Neural cell (in vitro differentiated cells): ENCODE results near the gene RSRC1. TPM values are rescaled to one million over a fixed set of nuclear protein-coding genes. Genes with fewer than 3 reads are reported as not detected.
A peak's percentile ranks its signal among the peaks of the same experiment; 100 is the strongest.

ENCODE experiments used
- H2AFZ ChIP-seq: fragments of 200-600, 300-800 bp; sonication (generic), shearing (Covaris generic); 2 replicates; pipeline ENCODE4 v1.6.0; 2014; ENCODE audit warnings: low read depth, mild to moderate bottlenecking, antibody characterized with exemption, low read length, moderate library complexity
- H3F3A ChIP-seq: fragments of 200-600 bp; shearing (Covaris generic); 2 replicates; pipeline ENCODE4 v1.6.1; 2016; ENCODE audit warnings: mild to moderate bottlenecking, moderate library complexity, mixed read lengths, antibody characterized with exemption, low read length; ENCODE audit not compliant: insufficient read depth, poor library complexity, severe bottlenecking
- H3K27ac ChIP-seq: fragments of 200-600, 300-800 bp; sonication (generic), shearing (Covaris generic); 2 replicates; pipeline ENCODE4 v1.5.1; 2014; ENCODE audit warnings: mild to moderate bottlenecking, low read length, moderate library complexity
- H3K27me3 ChIP-seq: fragments of 300-800, 200-600 bp; sonication (generic), shearing (Covaris generic); 2 replicates; pipeline ENCODE4 v1.6.0; 2014; ENCODE audit warnings: mild to moderate bottlenecking, low read depth, low read length, moderate library complexity; ENCODE audit not compliant: insufficient read depth
- H3K36me3 ChIP-seq: fragments of 300-800, 200-600 bp; sonication (generic), shearing (Covaris generic); 2 replicates; pipeline ENCODE4 v1.5.1; 2014; ENCODE audit warnings: mild to moderate bottlenecking, antibody characterized with exemption, low read length, moderate library complexity; ENCODE audit not compliant: insufficient read depth
- H3K4me2 ChIP-seq: fragments of 300-800, 200-600 bp; sonication (generic), shearing (Covaris generic); 2 replicates; pipeline ENCODE4 v1.6.0; 2014; ENCODE audit warnings: mild to moderate bottlenecking, low read length
- H3K4me3 ChIP-seq: fragments of 300-800, 200-600 bp; sonication (generic), shearing (Covaris generic); 2 replicates; pipeline ENCODE4 v1.5.1; 2014; ENCODE audit warnings: mild to moderate bottlenecking, low read length, moderate library complexity
- H3K79me2 ChIP-seq: fragments of 200-600 bp; shearing (Covaris generic); replicated peaks from 2 replicates; pipeline ENCODE4 v1.6.0; 2014; ENCODE audit warnings: mild to moderate bottlenecking, low read length, moderate library complexity; ENCODE audit not compliant: insufficient read depth
- H3K9ac ChIP-seq: fragments of 300-800, 200-600 bp; sonication (generic), shearing (Covaris generic); 2 replicates; pipeline ENCODE4 v1.6.1; 2016; ENCODE audit warnings: mild to moderate bottlenecking, low read length, mixed read lengths
- H3K9me2 ChIP-seq: fragments of 200-600 bp; shearing (Covaris generic); 2 replicates; pipeline ENCODE4 v1.6.1; 2016; ENCODE audit warnings: mild to moderate bottlenecking, low read length, mixed read lengths; ENCODE audit not compliant: insufficient read depth
- H3K9me3 ChIP-seq: fragments of 200-600, 300-800 bp; sonication (generic), shearing (Covaris generic); 2 replicates; pipeline ENCODE4 v1.6.1; 2016; ENCODE audit warnings: mild to moderate bottlenecking, mixed run types, low read length, moderate library complexity, mixed read lengths
- H4K20me1 ChIP-seq: fragments of 200-600 bp; shearing (Covaris generic); 2 replicates; pipeline ENCODE4 v1.6.1; 2016; ENCODE audit warnings: mild to moderate bottlenecking, mixed run types; ENCODE audit not compliant: insufficient read depth
- EP300 ChIP-seq: fragments of 450-650 bp; conservative IDR thresholded peaks from 2 replicates; pipeline ENCODE4 v1.6.1; 2014; ENCODE audit warnings: antibody characterized with exemption, mild to moderate bottlenecking, moderate library complexity; ENCODE audit not compliant: poor library complexity, severe bottlenecking
- EZH2 ChIP-seq: fragments of 200-600, 300-800 bp; shearing (Covaris generic), sonication (generic); IDR thresholded peaks from 2 replicates; pipeline ENCODE4 v1.6.1; 2014; ENCODE audit warnings: antibody characterized with exemption, low read length, borderline replicate concordance, mild to moderate bottlenecking; ENCODE audit not compliant: insufficient read depth, poor library complexity, severe bottlenecking
- MXI1 ChIP-seq: fragments of 450-650 bp; conservative IDR thresholded peaks from 2 replicates; pipeline ENCODE4 v1.6.1; 2014; ENCODE audit warnings: antibody characterized with exemption, mild to moderate bottlenecking; ENCODE audit not compliant: poor library complexity, severe bottlenecking
- POLR2AphosphoS5 ChIP-seq: IDR thresholded peaks from 2 replicates; pipeline ENCODE4 v1.6.1; 2012
- RAD21 ChIP-seq: fragments of 450-650 bp; conservative IDR thresholded peaks from 2 replicates; pipeline ENCODE4 v1.6.1; 2014; ENCODE audit warnings: antibody characterized with exemption, mild to moderate bottlenecking, moderate library complexity
- SMC3 ChIP-seq: fragments of 450-650 bp; conservative IDR thresholded peaks from 2 replicates; pipeline ENCODE4 v1.6.1; 2014; ENCODE audit warnings: antibody characterized with exemption, mild to moderate bottlenecking, moderate library complexity; ENCODE audit not compliant: poor library complexity
- TAF1 ChIP-seq: IDR thresholded peaks from 2 replicates; pipeline ENCODE4 v1.6.1; 2012; ENCODE audit warnings: low read depth
- polyA plus RNA-seq: library from polyadenylated mRNA; depleted of rRNA; stranded (reverse); fragments of >200 nt; gene quantifications from 2 replicates; pipeline ENCODE4 v1.2.3, GENCODE V29; 2014
- TF ChIP-seq, protein P1 (sequence below): fragments of 450-650 bp; IDR thresholded peaks from 2 replicates; pipeline ENCODE4 v1.5.1; 2014; ENCODE audit warnings: antibody characterized with exemption, mild to moderate bottlenecking, moderate library complexity; ENCODE audit not compliant: poor library complexity, severe bottlenecking
- TF ChIP-seq, protein P2 (sequence below): IDR thresholded peaks from 2 replicates; pipeline ENCODE4 v1.6.1; 2012; ENCODE audit warnings: borderline replicate concordance

RSRC1 gene
- polyA plus RNA-seq, 1 donor from 2014 or later = 28.1 TPM

DNA sequence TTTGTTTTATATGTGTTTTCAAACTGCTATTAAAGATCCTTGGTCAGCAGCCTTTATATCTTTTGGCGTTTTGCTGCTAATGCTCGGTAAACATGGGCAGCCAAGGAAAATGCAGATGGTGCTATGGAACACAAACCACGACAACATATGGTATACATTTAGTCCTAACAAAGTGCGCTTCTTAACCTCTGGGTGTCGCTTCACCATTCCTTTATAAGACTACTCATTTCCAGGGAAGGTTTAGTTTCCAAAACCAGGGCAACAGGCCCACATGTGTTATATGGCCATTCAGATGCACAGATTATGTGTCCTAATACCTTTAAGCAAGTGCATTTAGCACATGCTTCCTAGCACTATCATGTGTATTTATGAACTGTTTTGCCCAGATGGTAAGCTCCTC is 18.4 kb upstream of the RSRC1 start:
- H3K4me3 ChIP-seq = no peak overlapping the region
- H3F3A ChIP-seq = no peaks in the 10 kb centered on the region
- no peak overlapping the region for H3K4me2 ChIP-seq
- H3K9ac ChIP-seq = no peak overlapping the region
- no peaks in the 10 kb centered on the region for H3K9me3 ChIP-seq
- no peaks in the 10 kb centered on the region for H3K9me2 ChIP-seq
- H3K27me3 ChIP-seq = peaks cover 73% of the 10 kb centered on the region
- TF ChIP-seq, protein P1, sequence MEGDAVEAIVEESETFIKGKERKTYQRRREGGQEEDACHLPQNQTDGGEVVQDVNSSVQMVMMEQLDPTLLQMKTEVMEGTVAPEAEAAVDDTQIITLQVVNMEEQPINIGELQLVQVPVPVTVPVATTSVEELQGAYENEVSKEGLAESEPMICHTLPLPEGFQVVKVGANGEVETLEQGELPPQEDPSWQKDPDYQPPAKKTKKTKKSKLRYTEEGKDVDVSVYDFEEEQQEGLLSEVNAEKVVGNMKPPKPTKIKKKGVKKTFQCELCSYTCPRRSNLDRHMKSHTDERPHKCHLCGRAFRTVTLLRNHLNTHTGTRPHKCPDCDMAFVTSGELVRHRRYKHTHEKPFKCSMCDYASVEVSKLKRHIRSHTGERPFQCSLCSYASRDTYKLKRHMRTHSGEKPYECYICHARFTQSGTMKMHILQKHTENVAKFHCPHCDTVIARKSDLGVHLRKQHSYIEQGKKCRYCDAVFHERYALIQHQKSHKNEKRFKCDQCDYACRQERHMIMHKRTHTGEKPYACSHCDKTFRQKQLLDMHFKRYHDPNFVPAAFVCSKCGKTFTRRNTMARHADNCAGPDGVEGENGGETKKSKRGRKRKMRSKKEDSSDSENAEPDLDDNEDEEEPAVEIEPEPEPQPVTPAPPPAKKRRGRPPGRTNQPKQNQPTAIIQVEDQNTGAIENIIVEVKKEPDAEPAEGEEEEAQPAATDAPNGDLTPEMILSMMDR = peak; percentile 18
- no peak for TF ChIP-seq TAF1
- H3K79me2 ChIP-seq = no peaks in the 10 kb centered on the region
- no peaks in the 10 kb centered on the region for H4K20me1 ChIP-seq
- no peak overlapping the region for H2AFZ ChIP-seq
- H3K36me3 ChIP-seq = no peaks in the 10 kb centered on the region
- no peak overlapping the region for H3K27ac ChIP-seq

DNA sequence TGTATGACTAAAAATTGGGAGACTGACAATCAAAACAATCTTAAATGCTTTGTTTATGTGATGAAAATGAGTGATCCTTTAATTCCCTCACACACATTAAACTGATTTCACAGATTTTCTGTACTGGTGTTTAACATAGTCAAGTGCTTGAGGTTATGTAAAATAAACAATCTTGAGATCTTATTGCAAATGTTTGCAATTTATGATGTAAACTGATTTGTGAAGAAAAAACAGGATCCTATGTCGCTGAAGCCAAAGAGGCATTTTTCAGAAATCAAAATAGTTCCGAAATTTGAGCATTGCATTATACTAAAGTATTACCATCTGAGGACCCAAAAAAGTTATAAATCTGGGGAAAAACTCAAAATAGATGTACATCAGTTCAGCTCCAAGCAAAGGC is 16.4 kb upstream of the RSRC1 start:
- H4K20me1 ChIP-seq = no peaks in the 10 kb centered on the region
- TF ChIP-seq, protein P2, sequence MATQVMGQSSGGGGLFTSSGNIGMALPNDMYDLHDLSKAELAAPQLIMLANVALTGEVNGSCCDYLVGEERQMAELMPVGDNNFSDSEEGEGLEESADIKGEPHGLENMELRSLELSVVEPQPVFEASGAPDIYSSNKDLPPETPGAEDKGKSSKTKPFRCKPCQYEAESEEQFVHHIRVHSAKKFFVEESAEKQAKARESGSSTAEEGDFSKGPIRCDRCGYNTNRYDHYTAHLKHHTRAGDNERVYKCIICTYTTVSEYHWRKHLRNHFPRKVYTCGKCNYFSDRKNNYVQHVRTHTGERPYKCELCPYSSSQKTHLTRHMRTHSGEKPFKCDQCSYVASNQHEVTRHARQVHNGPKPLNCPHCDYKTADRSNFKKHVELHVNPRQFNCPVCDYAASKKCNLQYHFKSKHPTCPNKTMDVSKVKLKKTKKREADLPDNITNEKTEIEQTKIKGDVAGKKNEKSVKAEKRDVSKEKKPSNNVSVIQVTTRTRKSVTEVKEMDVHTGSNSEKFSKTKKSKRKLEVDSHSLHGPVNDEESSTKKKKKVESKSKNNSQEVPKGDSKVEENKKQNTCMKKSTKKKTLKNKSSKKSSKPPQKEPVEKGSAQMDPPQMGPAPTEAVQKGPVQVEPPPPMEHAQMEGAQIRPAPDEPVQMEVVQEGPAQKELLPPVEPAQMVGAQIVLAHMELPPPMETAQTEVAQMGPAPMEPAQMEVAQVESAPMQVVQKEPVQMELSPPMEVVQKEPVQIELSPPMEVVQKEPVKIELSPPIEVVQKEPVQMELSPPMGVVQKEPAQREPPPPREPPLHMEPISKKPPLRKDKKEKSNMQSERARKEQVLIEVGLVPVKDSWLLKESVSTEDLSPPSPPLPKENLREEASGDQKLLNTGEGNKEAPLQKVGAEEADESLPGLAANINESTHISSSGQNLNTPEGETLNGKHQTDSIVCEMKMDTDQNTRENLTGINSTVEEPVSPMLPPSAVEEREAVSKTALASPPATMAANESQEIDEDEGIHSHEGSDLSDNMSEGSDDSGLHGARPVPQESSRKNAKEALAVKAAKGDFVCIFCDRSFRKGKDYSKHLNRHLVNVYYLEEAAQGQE = no peak
- TF ChIP-seq EZH2 = no peak
- no peak for TF ChIP-seq SMC3
- TF ChIP-seq, protein P1 = no peak
- no peak for TF ChIP-seq EP300
- no peak for TF ChIP-seq RAD21
- TF ChIP-seq POLR2AphosphoS5 = no peak
- no peak for TF ChIP-seq TAF1
- no peak for TF ChIP-seq MXI1
- no peak overlapping the region for H3K4me2 ChIP-seq
- H3K9me2 ChIP-seq = no peaks in the 10 kb centered on the region
- H3K9me3 ChIP-seq = no peaks in the 10 kb centered on the region
- no peak overlapping the region for H3K9ac ChIP-seq
- no peak overlapping the region for H3K4me3 ChIP-seq
- no peaks in the 10 kb centered on the region for H3F3A ChIP-seq
- H3K27me3 ChIP-seq = peaks cover 85% of the 10 kb centered on the region
- no peak overlapping the region for H2AFZ ChIP-seq
- no peak overlapping the region for H3K27ac ChIP-seq
- H3K79me2 ChIP-seq = no peaks in the 10 kb centered on the region
- no peaks in the 10 kb centered on the region for H3K36me3 ChIP-seq
